K562 (cell line): ENCODE data around the gene NOLC1. TPM values are rescaled to one million over a fixed set of nuclear protein-coding genes. Genes with fewer than 3 reads are reported as not detected.

Experiments
- FIP1L1 ChIP-seq: fragments of 200-400 bp; formaldehyde crosslinking; IDR thresholded peaks from 2 replicates; pipeline ENCODE4 v1.6.1; 2018; ENCODE audit warnings: mild to moderate bottlenecking, low read depth, low read length; ENCODE audit not compliant: poor library complexity, severe bottlenecking
- GABPB1 ChIP-seq: sonication (generic); formaldehyde crosslinking; IDR thresholded peaks from 2 replicates; pipeline ENCODE4 v1.8.0; 2022; ENCODE audit warnings: mild to moderate bottlenecking, missing genetic modification reagents
- HDAC2 ChIP-seq: fragments of 450-650 bp; IDR thresholded peaks from 2 replicates; pipeline ENCODE4 v1.6.1; 2016; ENCODE audit warnings: mild to moderate bottlenecking
- KDM5B ChIP-seq: fragments of 200-600 bp; sonication (generic); IDR thresholded peaks from 2 replicates; pipeline ENCODE4 v1.6.1; 2012; ENCODE audit warnings: low read depth, mild to moderate bottlenecking, moderate library complexity, low read length, control low read depth, inconsistent platforms; ENCODE audit not compliant: insufficient replicate concordance
- MECOM ChIP-seq: fragments of 250-450 bp; sonication (Bioruptor Pico); IDR thresholded peaks from 2 replicates; pipeline ENCODE4 v1.8.0; 2022; ENCODE audit warnings: inconsistent platforms
- NCOR1 ChIP-seq: fragments of 450-650 bp; IDR thresholded peaks from 2 replicates; pipeline ENCODE4 v1.6.1; 2016; ENCODE audit warnings: mild to moderate bottlenecking, moderate library complexity
- NFE2L1 ChIP-seq: fragments of 450-650 bp; IDR thresholded peaks from 2 replicates; pipeline ENCODE4 v1.6.1; 2016; ENCODE audit warnings: missing genetic modification characterization, low read depth, mild to moderate bottlenecking, missing compliant biosample characterization, moderate library complexity, borderline replicate concordance
- PML ChIP-seq: IDR thresholded peaks from 2 replicates; pipeline ENCODE4 v1.6.1; 2012; ENCODE audit warnings: low read length, inconsistent platforms
- POLR2G ChIP-seq: fragments of 200-400 bp; formaldehyde crosslinking; IDR thresholded peaks from 2 replicates; pipeline ENCODE4 v1.6.1; 2017; ENCODE audit warnings: low read depth, mild to moderate bottlenecking, antibody characterized with exemption, low read length, moderate library complexity
- SIN3A ChIP-seq, 2 experiments: fragments of 150-350 bp in 1 of 2; IDR thresholded peaks; 2 replicates each; pipeline ENCODE4 v1.6.1; 2011 to 2016; ENCODE audit warnings: borderline replicate concordance in 2 of 2, low read depth in 2 of 2, low read length in 2 of 2, mild to moderate bottlenecking in 2 of 2, moderate library complexity in 2 of 2; ENCODE audit not compliant: control insufficient read depth in 1 of 2
- SIN3B ChIP-seq: fragments of 450-650 bp; IDR thresholded peaks from 2 replicates; pipeline ENCODE4 v1.6.1; 2017; ENCODE audit warnings: low read depth, mild to moderate bottlenecking, moderate library complexity
- SRF ChIP-seq, 2 experiments: fragments of 250-450, 450-650 bp in 1 of 2; sonication (Bioruptor Pico) in 1 of 2; sonication (generic) in 1 of 2; formaldehyde crosslinking; IDR thresholded peaks; 2 replicates each; pipeline versions ENCODE4 v1.5.0 to v1.5.1; 2020 to 2022; ENCODE audit warnings: mild to moderate bottlenecking in 1 of 2, missing genetic modification reagents in 1 of 2
- TCF3 ChIP-seq: sonication (generic); formaldehyde crosslinking; IDR thresholded peaks from 2 replicates; pipeline ENCODE4 v1.4.0; 2020; ENCODE audit warnings: mild to moderate bottlenecking, missing genetic modification reagents
- ZFX ChIP-seq: sonication (generic); formaldehyde crosslinking; IDR thresholded peaks from 2 replicates; pipeline ENCODE4 v1.8.0; 2022; ENCODE audit warnings: mild to moderate bottlenecking, missing genetic modification reagents, moderate library complexity
- ZNF324 ChIP-seq: fragments of 250-450 bp; sonication (Bioruptor Pico); IDR thresholded peaks from 2 replicates; pipeline ENCODE4 v1.4.0; 2020; ENCODE audit warnings: mild to moderate bottlenecking
- polyA plus RNA-seq, 8 experiments: library from polyadenylated mRNA; depleted of rRNA in 4 of 8; stranded (reverse) in 5 of 8; unstranded in 3 of 8; fragments of >200 nt; fragmentation: Nextera tagmentation in 2 of 8; fragmentation: Illumina TruSeq in 1 of 8; extraction: Ambion mirVana in 2 of 8; extraction: Trizol in 1 of 8; gene quantifications; 2 replicates each; pipeline versions ENCODE4 v1.2.1 to v1.2.3, GENCODE V29; 2011 to 2014; ENCODE audit warnings: inconsistent platforms in 1 of 8, missing spikeins in 1 of 8
- total RNA-seq, 7 experiments: library from RNA; depleted of rRNA in 6 of 7; stranded (reverse); fragments of >200 nt in 6 of 7; fragmentation: Illumina TruSeq in 2 of 7; extraction: Trizol in 2 of 7; gene quantifications; 2 replicates each; pipeline versions ENCODE4 v1.2.1 to v1.2.3, GENCODE V29; 2011 to 2021; ENCODE audit warnings: low replicate concordance in 1 of 7
- TF ChIP-seq, protein P1 (sequence below), 2 experiments: fragments of 450-650 bp in 1 of 2; sonication (generic) in 1 of 2; formaldehyde crosslinking in 1 of 2; IDR thresholded peaks; 2 replicates each; pipeline versions ENCODE4 v1.7.1 to v1.9.0; 2016 to 2022; ENCODE audit warnings: inconsistent platforms in 1 of 2, mild to moderate bottlenecking in 1 of 2, missing genetic modification reagents in 1 of 2
- TF ChIP-seq, protein P2 (sequence below): sonication (generic); formaldehyde crosslinking; IDR thresholded peaks from 2 replicates; pipeline ENCODE4 v1.8.0; 2022; ENCODE audit warnings: missing genetic modification reagents, mild to moderate bottlenecking, moderate library complexity, borderline replicate concordance

NOLC1 gene
- total and polyA plus RNA-seq, 9 of the 15 experiments (the other 6 are each of a cell fraction or from before 2014, with no cell fraction given), result 102 to 310 (median 165) TPM

DNA sequence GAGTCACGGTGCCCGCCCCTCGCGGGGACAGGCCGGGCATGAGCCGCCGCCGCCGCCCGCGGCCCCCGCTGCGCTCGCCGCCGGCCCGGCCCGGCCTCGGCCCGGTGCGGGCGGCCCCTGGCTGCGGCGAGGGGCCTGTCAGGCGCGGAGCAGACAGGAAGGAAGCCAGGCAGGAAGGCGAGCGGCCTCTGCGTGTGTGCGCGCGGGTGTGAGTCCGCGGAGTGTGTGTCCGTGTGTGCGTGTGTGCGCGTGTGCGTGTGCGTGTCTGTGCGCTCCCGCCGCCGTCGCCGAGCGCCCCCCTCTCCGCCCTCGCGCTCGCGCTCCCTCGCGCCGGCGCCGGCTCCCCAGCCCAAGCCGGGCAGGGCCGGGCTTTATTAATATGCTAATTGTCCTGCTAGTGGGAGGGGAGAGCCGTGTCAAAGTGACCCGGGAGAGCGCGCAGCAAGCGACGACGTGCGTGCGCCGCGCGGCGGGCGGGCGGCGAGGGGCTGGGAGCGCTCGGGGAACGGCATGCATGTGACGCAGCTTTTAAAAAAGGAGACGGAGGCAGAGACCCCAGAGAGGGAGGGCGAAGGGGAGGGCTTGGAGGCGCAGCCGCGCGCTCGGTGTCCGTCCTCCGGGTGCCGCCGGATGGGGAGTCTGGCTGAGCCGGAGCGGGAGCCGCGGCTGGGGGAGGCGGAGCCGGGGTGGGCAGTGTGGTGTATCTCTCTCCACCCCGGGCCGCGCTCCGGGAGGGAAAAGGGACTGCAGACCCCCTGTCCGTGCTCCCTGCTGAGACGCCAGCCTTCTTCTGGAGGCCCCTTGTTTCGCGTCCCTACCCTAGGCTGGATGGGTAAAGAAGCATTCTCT lies 31.8 kb upstream of the NOLC1 start, which contains the start of gene LDB1 (continued):
- TF ChIP-seq, protein P1, sequence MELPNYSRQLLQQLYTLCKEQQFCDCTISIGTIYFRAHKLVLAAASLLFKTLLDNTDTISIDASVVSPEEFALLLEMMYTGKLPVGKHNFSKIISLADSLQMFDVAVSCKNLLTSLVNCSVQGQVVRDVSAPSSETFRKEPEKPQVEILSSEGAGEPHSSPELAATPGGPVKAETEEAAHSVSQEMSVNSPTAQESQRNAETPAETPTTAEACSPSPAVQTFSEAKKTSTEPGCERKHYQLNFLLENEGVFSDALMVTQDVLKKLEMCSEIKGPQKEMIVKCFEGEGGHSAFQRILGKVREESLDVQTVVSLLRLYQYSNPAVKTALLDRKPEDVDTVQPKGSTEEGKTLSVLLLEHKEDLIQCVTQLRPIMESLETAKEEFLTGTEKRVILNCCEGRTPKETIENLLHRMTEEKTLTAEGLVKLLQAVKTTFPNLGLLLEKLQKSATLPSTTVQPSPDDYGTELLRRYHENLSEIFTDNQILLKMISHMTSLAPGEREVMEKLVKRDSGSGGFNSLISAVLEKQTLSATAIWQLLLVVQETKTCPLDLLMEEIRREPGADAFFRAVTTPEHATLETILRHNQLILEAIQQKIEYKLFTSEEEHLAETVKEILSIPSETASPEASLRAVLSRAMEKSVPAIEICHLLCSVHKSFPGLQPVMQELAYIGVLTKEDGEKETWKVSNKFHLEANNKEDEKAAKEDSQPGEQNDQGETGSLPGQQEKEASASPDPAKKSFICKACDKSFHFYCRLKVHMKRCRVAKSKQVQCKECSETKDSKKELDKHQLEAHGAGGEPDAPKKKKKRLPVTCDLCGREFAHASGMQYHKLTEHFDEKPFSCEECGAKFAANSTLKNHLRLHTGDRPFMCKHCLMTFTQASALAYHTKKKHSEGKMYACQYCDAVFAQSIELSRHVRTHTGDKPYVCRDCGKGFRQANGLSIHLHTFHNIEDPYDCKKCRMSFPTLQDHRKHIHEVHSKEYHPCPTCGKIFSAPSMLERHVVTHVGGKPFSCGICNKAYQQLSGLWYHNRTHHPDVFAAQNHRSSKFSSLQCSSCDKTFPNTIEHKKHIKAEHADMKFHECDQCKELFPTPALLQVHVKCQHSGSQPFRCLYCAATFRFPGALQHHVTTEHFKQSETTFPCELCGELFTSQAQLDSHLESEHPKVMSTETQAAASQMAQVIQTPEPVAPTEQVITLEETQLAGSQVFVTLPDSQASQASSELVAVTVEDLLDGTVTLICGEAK (IDR thresholded peaks at IDR 0.05), result no peak
- TF ChIP-seq, protein P1 (CRISPR knock-in tag; IDR thresholded peaks at IDR 0.05), result no peak
- TF ChIP-seq HDAC2 (no peak), KDM5B (peak; percentile 64), NFE2L1 (tag) (no peak), MECOM (CRISPR knock-in tag) (no peak), SIN3B (0 out of 2 replicates have a peak, but pooled peaks have one; percentile 33), PML (no peak), SIN3A (IDR thresholded peaks at IDR 0.05; ENCODE audit: borderline replicate concordance in 2 of 2, control insufficient read depth in 1 of 2, low read depth in 2 of 2, low read length in 2 of 2) (peak; percentile 16 to 31; a peak in 1 of 4 replicates), GABPB1 (CRISPR knock-in tag) (0 out of 2 replicates have a peak, but pooled peaks have one; percentile 35), NCOR1 (0 out of 2 replicates have a peak, but pooled peaks have one; percentile 17), POLR2G (peak; percentile 90), SRF (CRISPR knock-in tag; IDR thresholded peaks at IDR 0.05) (no peak), ZFX (CRISPR knock-in tag) (peak; percentile 79), TCF3 (CRISPR knock-in tag) (no peak), FIP1L1 (peak; percentile 16), ZNF324 (no peak)
- TF ChIP-seq, protein P2, sequence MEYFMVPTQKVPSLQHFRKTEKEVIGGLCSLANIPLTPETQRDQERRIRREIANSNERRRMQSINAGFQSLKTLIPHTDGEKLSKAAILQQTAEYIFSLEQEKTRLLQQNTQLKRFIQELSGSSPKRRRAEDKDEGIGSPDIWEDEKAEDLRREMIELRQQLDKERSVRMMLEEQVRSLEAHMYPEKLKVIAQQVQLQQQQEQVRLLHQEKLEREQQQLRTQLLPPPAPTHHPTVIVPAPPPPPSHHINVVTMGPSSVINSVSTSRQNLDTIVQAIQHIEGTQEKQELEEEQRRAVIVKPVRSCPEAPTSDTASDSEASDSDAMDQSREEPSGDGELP (CRISPR knock-in tag), result peak; percentile 62; the same call in 1 of the 2 replicates
